GM23248 (cell line): ENCODE measurements around the gene PAX1. TPM values are rescaled to one million over a fixed set of nuclear protein-coding genes. Genes with fewer than 3 reads are reported as not detected.

Experiments used
- DNase-seq: peaks from one replicate; pipeline ENCODE4 v3.0.0-alpha.2; 2015
- H2AFZ ChIP-seq: fragments of 200-600 bp; sonication (generic); 2 replicates; pipeline ENCODE4 v1.6.1; 2016; ENCODE audit warnings: antibody characterized with exemption
- H3F3A ChIP-seq: fragments of 200-600 bp; sonication (generic); 2 replicates; pipeline ENCODE4 v1.6.1; 2016; ENCODE audit warnings: mild to moderate bottlenecking, antibody characterized with exemption, mixed run types; ENCODE audit not compliant: insufficient read depth
- H3K27ac ChIP-seq: fragments of 200-600 bp; sonication (generic); 2 replicates; pipeline ENCODE4 v1.5.1; 2016; ENCODE audit warnings: mild to moderate bottlenecking
- H3K27me3 ChIP-seq: fragments of 200-600 bp; sonication (generic); replicated peaks from 2 replicates; pipeline ENCODE4 v1.6.1; 2016; ENCODE audit warnings: mild to moderate bottlenecking; ENCODE audit not compliant: insufficient read depth
- H3K36me3 ChIP-seq: fragments of 200-600 bp; sonication (generic); 2 replicates; pipeline ENCODE4 v1.6.1; 2016; ENCODE audit warnings: low read depth, mild to moderate bottlenecking
- H3K4me1 ChIP-seq: fragments of 200-600 bp; sonication (generic); 2 replicates; pipeline ENCODE4 v1.6.1; 2016; ENCODE audit warnings: mild to moderate bottlenecking; ENCODE audit not compliant: insufficient read depth
- H3K4me2 ChIP-seq: fragments of 200-600 bp; sonication (generic); one replicate; pipeline ENCODE4 v1.6.1; 2016; ENCODE audit warnings: mild to moderate bottlenecking; ENCODE audit not compliant: unreplicated experiment
- H3K4me3 ChIP-seq: fragments of 200-600 bp; sonication (generic); 2 replicates; pipeline ENCODE4 v1.5.1; 2016; ENCODE audit warnings: mild to moderate bottlenecking
- H3K79me2 ChIP-seq: fragments of 200-600 bp; sonication (generic); 2 replicates; pipeline ENCODE4 v1.6.1; 2016; ENCODE audit warnings: mild to moderate bottlenecking; ENCODE audit not compliant: insufficient read depth
- H3K9ac ChIP-seq: fragments of 200-600 bp; sonication (generic); 2 replicates; pipeline ENCODE4 v1.6.1; 2016; ENCODE audit warnings: mild to moderate bottlenecking
- H3K9me2 ChIP-seq: fragments of 200-600 bp; sonication (generic); 2 replicates; pipeline ENCODE4 v1.6.1; 2016; ENCODE audit warnings: mixed run types, mild to moderate bottlenecking, moderate library complexity; ENCODE audit not compliant: insufficient read depth
- H3K9me3 ChIP-seq: fragments of 200-600 bp; sonication (generic); one replicate; pipeline ENCODE4 v1.6.1; 2017; ENCODE audit warnings: low read depth
- H4K20me1 ChIP-seq: fragments of 200-600 bp; sonication (generic); 2 replicates; pipeline ENCODE4 v1.6.0; 2016; ENCODE audit not compliant: insufficient read depth
- EZH2 ChIP-seq: fragments of 200-600 bp; sonication (generic); IDR thresholded peaks from 2 replicates; pipeline ENCODE4 v1.6.1; 2018; ENCODE audit warnings: antibody characterized with exemption, mild to moderate bottlenecking; ENCODE audit not compliant: insufficient read depth, poor library complexity, severe bottlenecking
- EZH2phosphoT487 ChIP-seq: fragments of 200-600 bp; sonication (generic); IDR thresholded peaks from 2 replicates; pipeline ENCODE4 v1.6.1; 2018; ENCODE audit warnings: antibody characterized with exemption, moderate library complexity, mild to moderate bottlenecking, low read depth; ENCODE audit not compliant: insufficient read depth
- WGBS, 2 experiments: methylation state at CpG; one replicate each; pipeline ENCODE4 v1.1.6; 2015 to 2017; ENCODE audit warnings: low lambda C conversion rate in 2 of 2, low coverage in 1 of 2; ENCODE audit errors: missing lambda C conversion rate in 2 of 2; 5-methylcytosine and 5-hydroxymethylcytosine counted together
- in situ Hi-C: fragments of 300-500 bp; cut with MboI; formaldehyde crosslinking; loops from 2 replicates; pipeline ENCODE4 v1.15.0; 2020
- polyA plus RNA-seq: library from polyadenylated mRNA; unstranded; fragments of >200 nt; fragmentation: Nextera tagmentation; extraction: Ambion mirVana; gene quantifications from 2 replicates; pipeline ENCODE4 v1.2.1, GENCODE V29; 2016
- total RNA-seq: library from RNA; depleted of rRNA; stranded (reverse); fragments of >200 nt; shearing (Covaris generic); gene quantifications from 2 replicates; pipeline ENCODE4 v1.2.3, GENCODE V29; 2014

The PAX1 gene
- total and polyA plus RNA-seq, 2 experiments from 2014 or later = not detected

GRCh38 chr20:21702016-21702415 lies 3.4 kb upstream of the PAX1 start:
- Histone ChIP-seq H3K4me1 (no peaks in the 10 kb centered on the region), H3K36me3 (no peaks in the 10 kb centered on the region), H3K9me2 (no peaks in the 10 kb centered on the region), H3K27me3 (peaks cover 13% of the 10 kb centered on the region), H3K27ac (no peak overlapping the region), H2AFZ (no peak overlapping the region), H3K9ac (no peak overlapping the region), H4K20me1 (no peaks in the 10 kb centered on the region), H3K4me2 (no peak overlapping the region), H3F3A (no peaks in the 10 kb centered on the region), H3K4me3 (no peak overlapping the region), H3K9me3 (no peaks in the 10 kb centered on the region), H3K79me2 (no peaks in the 10 kb centered on the region)
- no peak for TF ChIP-seq EZH2
- no peak for TF ChIP-seq EZH2phosphoT487
- WGBS, 2 experiments = 83 to 88% methylated on average over 14 of the region's 14 CpGs
- no peak for DNase-seq
- in situ Hi-C loops = loop anchor here (25.0 kb wide), 1 partner anchor 410 kb away; no protein-coding TSS in a partner anchor

GRCh38 chr20:21702553-21703470 lies 2.7 kb upstream of the PAX1 start:
- Histone ChIP-seq H3K4me1 (no peaks in the 10 kb centered on the region), H3K4me3 (peak overlapping the region; percentile 37), H3K4me2 (peak overlapping the region; percentile 65), H3K9me2 (no peaks in the 10 kb centered on the region), H3K9ac (no peak overlapping the region), H2AFZ (0 out of 2 replicates have a peak overlapping the region, but pooled peaks have one; percentile 31), H3F3A (no peaks in the 10 kb centered on the region), H3K79me2 (no peaks in the 10 kb centered on the region), H4K20me1 (no peaks in the 10 kb centered on the region), H3K27ac (no peak overlapping the region), H3K36me3 (no peaks in the 10 kb centered on the region), H3K9me3 (no peaks in the 10 kb centered on the region), H3K27me3 (peaks cover 13% of the 10 kb centered on the region)
- 13 to 23% methylated on average over 49 to 54 of the region's 54 CpGs for WGBS, 2 experiments
- no peak for TF ChIP-seq EZH2phosphoT487
- TF ChIP-seq EZH2 = no peak
- DNase-seq = peak; percentile 70
- in situ Hi-C loops = loop anchor here (25.0 kb wide), 1 partner anchor 409 kb away; no protein-coding TSS in a partner anchor

DNA sequence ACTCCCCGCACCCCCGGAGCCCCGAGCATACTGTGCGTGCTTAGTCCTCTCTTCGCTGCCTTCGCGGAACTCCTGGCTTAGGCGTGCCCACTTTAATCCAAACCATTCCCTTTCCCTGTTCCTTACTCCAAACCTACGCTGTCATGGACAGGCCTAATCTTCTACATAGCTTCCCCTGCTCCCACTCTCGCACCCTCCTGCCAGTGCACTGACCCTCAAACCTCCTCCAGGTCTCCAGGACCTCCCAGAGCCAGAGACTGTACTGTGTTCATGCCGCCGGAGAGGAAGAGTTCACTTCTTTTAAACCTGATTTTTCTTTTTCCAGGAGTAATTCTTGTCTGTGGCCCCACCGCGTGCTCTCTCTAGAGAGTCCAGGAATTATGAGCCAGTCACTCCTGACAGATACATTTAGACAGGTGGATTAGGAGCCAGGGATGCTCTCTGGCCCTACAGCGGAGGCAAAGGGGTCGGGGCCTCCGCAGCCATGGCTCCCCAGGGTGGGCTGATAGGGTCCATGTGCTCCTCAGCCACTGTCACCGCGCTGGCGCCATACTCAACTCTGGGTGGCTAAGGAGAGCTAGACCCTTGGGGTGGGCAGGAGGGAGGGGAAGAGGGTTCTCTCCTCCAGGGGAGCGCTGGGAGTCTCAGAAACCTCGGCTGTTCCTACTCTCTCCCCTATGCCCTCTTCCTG lies 1.6 kb upstream of the PAX1 start:
- peak overlapping the region; percentile 65 for H3K4me2 ChIP-seq
- WGBS, 2 experiments = 47 to 52% methylated on average over 20 to 22 of the region's 22 CpGs
- peaks cover 13% of the 10 kb centered on the region for H3K27me3 ChIP-seq
- H3K9me2 ChIP-seq = no peaks in the 10 kb centered on the region
- no peak for TF ChIP-seq EZH2
- no peak for TF ChIP-seq EZH2phosphoT487
- H3K4me3 ChIP-seq = peak overlapping the region; percentile 37; the same call in 1 of the 2 replicates
- no peaks in the 10 kb centered on the region for H3K4me1 ChIP-seq
- no peaks in the 10 kb centered on the region for H3F3A ChIP-seq
- in situ Hi-C loops = loop anchor here (25.0 kb wide), 1 partner anchor 408 kb away; no protein-coding TSS in a partner anchor
- no peaks in the 10 kb centered on the region for H4K20me1 ChIP-seq
- no peak overlapping the region for H3K9ac ChIP-seq
- DNase-seq = no peak
- H3K27ac ChIP-seq = no peak overlapping the region
- no peaks in the 10 kb centered on the region for H3K9me3 ChIP-seq
- H3K36me3 ChIP-seq = no peaks in the 10 kb centered on the region
- no peak overlapping the region for H2AFZ ChIP-seq
- H3K79me2 ChIP-seq = no peaks in the 10 kb centered on the region
